ENCODE measurements around the gene TAS2R30.

The TAS2R30 gene

GRCh38 chr12:11164384-11164783 is 29.9 kb upstream of the TAS2R30 start:
- TF ChIP-seq, protein P1, sequence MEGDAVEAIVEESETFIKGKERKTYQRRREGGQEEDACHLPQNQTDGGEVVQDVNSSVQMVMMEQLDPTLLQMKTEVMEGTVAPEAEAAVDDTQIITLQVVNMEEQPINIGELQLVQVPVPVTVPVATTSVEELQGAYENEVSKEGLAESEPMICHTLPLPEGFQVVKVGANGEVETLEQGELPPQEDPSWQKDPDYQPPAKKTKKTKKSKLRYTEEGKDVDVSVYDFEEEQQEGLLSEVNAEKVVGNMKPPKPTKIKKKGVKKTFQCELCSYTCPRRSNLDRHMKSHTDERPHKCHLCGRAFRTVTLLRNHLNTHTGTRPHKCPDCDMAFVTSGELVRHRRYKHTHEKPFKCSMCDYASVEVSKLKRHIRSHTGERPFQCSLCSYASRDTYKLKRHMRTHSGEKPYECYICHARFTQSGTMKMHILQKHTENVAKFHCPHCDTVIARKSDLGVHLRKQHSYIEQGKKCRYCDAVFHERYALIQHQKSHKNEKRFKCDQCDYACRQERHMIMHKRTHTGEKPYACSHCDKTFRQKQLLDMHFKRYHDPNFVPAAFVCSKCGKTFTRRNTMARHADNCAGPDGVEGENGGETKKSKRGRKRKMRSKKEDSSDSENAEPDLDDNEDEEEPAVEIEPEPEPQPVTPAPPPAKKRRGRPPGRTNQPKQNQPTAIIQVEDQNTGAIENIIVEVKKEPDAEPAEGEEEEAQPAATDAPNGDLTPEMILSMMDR (IDR thresholded peaks at IDR 0.05) = no peak
- Histone ChIP-seq H3K4me2 (ENCODE audit: low read length) (no peak overlapping the region), H3K4me1 (peaks cover 9% of the 10 kb centered on the region), H3K27me3 (ENCODE audit: control insufficient read depth, insufficient read depth, low read length) (no peaks in the 10 kb centered on the region), H3K9me3 (ENCODE audit: control insufficient read depth, low read length) (no peaks in the 10 kb centered on the region), H3K9ac (no peak overlapping the region), H3K79me2 (peaks cover 58% of the 10 kb centered on the region), H3K36me3 (ENCODE audit: control insufficient read depth, insufficient read depth, low read length) (no peaks in the 10 kb centered on the region), H2AFZ (no peak overlapping the region), H3K4me3 (ENCODE audit: low read depth, low read length) (no peak overlapping the region), H3K27ac (no peak overlapping the region)

DNA sequence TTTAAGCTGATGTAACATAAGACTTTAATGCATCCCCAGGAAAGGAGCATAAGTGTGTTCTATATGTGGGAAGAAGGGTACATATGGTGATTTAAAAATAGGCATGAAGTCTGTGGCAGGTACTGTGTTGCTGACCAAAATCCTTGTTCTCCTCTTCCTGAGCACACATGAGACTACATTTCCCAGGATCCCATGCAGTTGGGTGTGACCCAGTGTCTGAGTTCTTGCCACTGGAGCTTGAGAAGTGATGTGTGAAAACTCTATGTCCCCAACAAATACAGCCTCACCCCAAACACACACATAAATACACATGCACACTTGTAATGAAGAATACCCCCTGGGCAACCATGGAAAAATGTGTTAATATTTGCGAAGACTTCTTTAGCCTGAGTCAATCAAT is 28.1 kb upstream of the TAS2R30 start:
- H3K27ac ChIP-seq = no peak overlapping the region
- H3K9me3 ChIP-seq (ENCODE audit: control insufficient read depth, low read length) = no peaks in the 10 kb centered on the region
- H3K27me3 ChIP-seq (ENCODE audit: control insufficient read depth, insufficient read depth, low read length) = no peaks in the 10 kb centered on the region
- no peaks in the 10 kb centered on the region for H3K36me3 ChIP-seq (ENCODE audit: control insufficient read depth, insufficient read depth, low read length)
- H3K9ac ChIP-seq = no peak overlapping the region
- H3K4me1 ChIP-seq = no peaks in the 10 kb centered on the region
- H3K79me2 ChIP-seq = peaks cover 58% of the 10 kb centered on the region
- H2AFZ ChIP-seq = no peak overlapping the region
- H3K4me2 ChIP-seq (ENCODE audit: low read length) = no peak overlapping the region
- TF ChIP-seq, protein P1 (IDR thresholded peaks at IDR 0.05) = no peak
- H3K4me3 ChIP-seq (ENCODE audit: low read depth, low read length) = no peak overlapping the region

DNA sequence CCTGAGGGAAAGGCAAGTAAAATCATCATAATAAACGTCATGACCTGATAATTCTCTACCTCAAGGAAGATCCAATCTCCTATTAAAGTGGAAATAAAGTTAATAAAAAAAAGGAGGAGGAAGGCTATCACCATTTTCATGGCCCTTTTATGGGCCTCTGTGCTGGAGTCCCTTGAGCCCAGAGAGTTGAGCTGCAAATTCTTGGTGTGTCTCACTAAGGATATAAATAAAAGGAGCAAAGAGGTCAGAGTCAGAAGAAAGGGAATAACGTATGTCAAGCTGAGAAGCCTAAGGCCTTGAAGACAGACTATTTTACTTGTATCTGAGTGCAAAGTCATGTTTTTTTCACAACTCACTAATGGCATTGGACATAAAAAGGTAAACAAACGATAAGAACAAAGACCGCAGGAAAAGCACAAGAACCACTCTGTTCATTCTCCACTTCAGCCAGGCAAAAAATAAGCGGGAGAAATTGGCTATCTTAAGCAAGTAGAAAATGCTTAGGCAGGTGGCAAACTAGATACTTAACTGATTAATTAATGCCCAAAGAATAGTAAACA is 24.5 kb upstream of the TAS2R30 start:
- Histone ChIP-seq H3K27ac (no peak overlapping the region), H3K79me2 (peaks cover 45% of the 10 kb centered on the region), H3K4me2 (ENCODE audit: low read length) (no peak overlapping the region), H3K9ac (no peak overlapping the region), H3K36me3 (ENCODE audit: control insufficient read depth, insufficient read depth, low read length) (no peaks in the 10 kb centered on the region), H3K9me3 (ENCODE audit: control insufficient read depth, low read length) (no peaks in the 10 kb centered on the region), H3K27me3 (ENCODE audit: control insufficient read depth, insufficient read depth, low read length) (no peaks in the 10 kb centered on the region), H2AFZ (no peak overlapping the region), H3K4me1 (no peaks in the 10 kb centered on the region), H3K4me3 (ENCODE audit: low read depth, low read length) (no peak overlapping the region)
- TF ChIP-seq, protein P1 (IDR thresholded peaks at IDR 0.05) = no peak

GRCh38 chr12:11154400-11154925 is 20.0 kb upstream of the TAS2R30 start:
- H3K9me3 ChIP-seq (ENCODE audit: control insufficient read depth, low read length) = no peaks in the 10 kb centered on the region
- H3K4me3 ChIP-seq (ENCODE audit: low read depth, low read length) = no peak overlapping the region

More at GRCh38 chr12:11154400-11154925, 20.0 kb upstream of the TAS2R30 start:
- no peaks in the 10 kb centered on the region for H3K36me3 ChIP-seq (ENCODE audit: control insufficient read depth, insufficient read depth, low read length)
- H3K27ac ChIP-seq = no peak overlapping the region
- no peak overlapping the region for H2AFZ ChIP-seq
- no peak overlapping the region for H3K4me2 ChIP-seq (ENCODE audit: low read length)
- H3K79me2 ChIP-seq = peaks cover 25% of the 10 kb centered on the region
- H3K4me1 ChIP-seq = no peaks in the 10 kb centered on the region
- no peak overlapping the region for H3K9ac ChIP-seq
- no peaks in the 10 kb centered on the region for H3K27me3 ChIP-seq (ENCODE audit: control insufficient read depth, insufficient read depth, low read length)
- TF ChIP-seq, protein P1 (IDR thresholded peaks at IDR 0.05) = no peak
